Transverse colon (tissue), 4 donors: Measurements from ENCODE around the gene ENTHD1. TPM values are rescaled to one million over a fixed set of nuclear protein-coding genes. Genes with fewer than 3 reads are reported as not detected.

Source experiments
- DNase-seq: peaks from one replicate; pipeline ENCODE4 v3.0.0-alpha.2; 2019
- H3K27ac ChIP-seq, 4 donors: fragments of 200-600 bp; sonication (generic); 2 replicates each; pipeline ENCODE4 v1.5.1; 2016 to 2018; ENCODE audit warnings: inconsistent platforms in 4 of 4
- H3K27me3 ChIP-seq: fragments of 200-600 bp; sonication (generic); 2 replicates; pipeline ENCODE4 v1.5.1; 2017; ENCODE audit warnings: inconsistent platforms
- H3K36me3 ChIP-seq, 4 donors: fragments of 200-600 bp; sonication (generic); 2 replicates each; pipeline ENCODE4 v1.5.1; 2017 to 2019; ENCODE audit warnings: inconsistent platforms in 4 of 4
- H3K4me1 ChIP-seq, 4 donors: fragments of 200-600 bp; sonication (generic); 2 replicates each; pipeline ENCODE4 v1.5.1; 2017 to 2020; ENCODE audit warnings: inconsistent platforms in 4 of 4
- H3K4me3 ChIP-seq, 4 donors: fragments of 200-600 bp; sonication (generic); 1 replicate in 1 of 4; 2 replicates in 3 of 4; pipeline versions ENCODE4 v1.5.1 to v1.6.1; 2017 to 2019; ENCODE audit warnings: inconsistent platforms in 4 of 4
- H3K9me3 ChIP-seq, 2 donors: fragments of 200-600 bp; sonication (generic); 2 replicates each; pipeline ENCODE4 v1.5.1; 2017 to 2019; ENCODE audit warnings: inconsistent platforms in 2 of 2
- CTCF ChIP-seq, 5 experiments: fragments of 200-600 bp in 3 of 5; fragments of 450-650 bp in 2 of 5; sonication (generic) in 3 of 5; IDR thresholded peaks; 1 replicate in 2 of 5; 2 replicates in 3 of 5; pipeline ENCODE4 v1.5.1; 2016 to 2017; ENCODE audit warnings: antibody characterized with exemption in 5 of 5, inconsistent platforms in 3 of 5, mild to moderate bottlenecking in 2 of 5, moderate library complexity in 1 of 5
- EP300 ChIP-seq: sonication (generic); formaldehyde crosslinking; IDR thresholded peaks from one replicate; pipeline ENCODE4 v1.6.1; 2017; ENCODE audit warnings: antibody characterized with exemption, low read depth
- POLR2A ChIP-seq: fragments of 450-650 bp; IDR thresholded peaks from one replicate; pipeline ENCODE4 v1.6.1; 2016; ENCODE audit warnings: antibody characterized with exemption, mild to moderate bottlenecking, moderate library complexity
- POLR2AphosphoS5 ChIP-seq, 3 donors: sonication (generic); formaldehyde crosslinking; IDR thresholded peaks; one replicate each; pipeline ENCODE4 v1.6.1; 2016; ENCODE audit warnings: antibody characterized with exemption in 3 of 3
- WGBS, 2 donors: methylation state at CpG; one replicate each; pipeline ENCODE4 v1.1.5; 2018; ENCODE audit warnings: low coverage in 1 of 2; 5-methylcytosine and 5-hydroxymethylcytosine counted together
- in situ Hi-C, 4 donors: fragments of 200-750 bp; cut with MboI; loops; one replicate each; pipeline versions ENCODE4 v1.15.0 to v1.15.1; 2017; ENCODE audit warnings: low sequenced_read_pairs in 3 of 4, low pct_ligation_motif_present in 1 of 4, low pct_unique_long_range_greater_than_20kb in 1 of 4
- intact Hi-C: fragments of 100-400 bp; cut with DNase I; formaldehyde crosslinking; loops from one replicate; pipeline ENCODE4 v1.15.1; 2023; ENCODE audit warnings: low total_unique reads
- total RNA-seq, 4 donors: library from RNA; depleted of rRNA; stranded (reverse); fragments of >200 nt; gene quantifications; one replicate each; pipeline ENCODE4 v1.1.0, GENCODE V29; 2016

ENTHD1 gene
- total RNA-seq, 4 donors from 2014 or later, result not detected

- DNase-seq, result no peak
- no peaks in the 10 kb centered on the region for H3K36me3 ChIP-seq
- no peak for TF ChIP-seq EP300
- no peak for TF ChIP-seq POLR2AphosphoS5 (IDR thresholded peaks at IDR 0.05)
- TF ChIP-seq CTCF (IDR thresholded peaks at IDR 0.05), result no peak
- no peak for TF ChIP-seq POLR2A
- no peak overlapping the region for H3K4me3 ChIP-seq
- WGBS, 2 donors, result 70 to 79% methylated on average over 8 of the region's 8 CpGs
- peaks cover 0 to 7% (median 0%) of the 10 kb centered on the region in 4 donors for H3K4me1 ChIP-seq
- intact Hi-C loops, result no loop called here
- H3K9me3 ChIP-seq, result no peaks in the 10 kb centered on the region
- no peaks in the 10 kb centered on the region for H3K27me3 ChIP-seq
- H3K27ac ChIP-seq, result no peak overlapping the region
- in situ Hi-C loops, result no loop called here
Measured at GRCh38 chr22:39717099-39717498, 176.5 kb downstream of the ENTHD1 start.

GRCh38 chr22:39716534-39716933 lies 177.0 kb downstream of the ENTHD1 start:
- no peaks in the 10 kb centered on the region for H3K36me3 ChIP-seq
- H3K4me1 ChIP-seq, result peaks cover 0 to 7% (median 0%) of the 10 kb centered on the region in 4 donors
- H3K4me3 ChIP-seq, result no peak overlapping the region
- intact Hi-C loops, result no loop called here
- 83 to 89% methylated on average over 2 to 10 of the region's 10 CpGs for WGBS, 2 donors
- no peak for TF ChIP-seq POLR2A
- no peak for TF ChIP-seq POLR2AphosphoS5 (IDR thresholded peaks at IDR 0.05)
- no peak for TF ChIP-seq EP300
- TF ChIP-seq CTCF (IDR thresholded peaks at IDR 0.05), result no peak
- no peaks in the 10 kb centered on the region for H3K27me3 ChIP-seq
- in situ Hi-C loops, result no loop called here
- H3K9me3 ChIP-seq, result no peaks in the 10 kb centered on the region
- DNase-seq, result no peak
- H3K27ac ChIP-seq, result no peak overlapping the region

GRCh38 chr22:39715778-39716495 lies 177.6 kb downstream of the ENTHD1 start:
- TF ChIP-seq POLR2AphosphoS5 (IDR thresholded peaks at IDR 0.05), result no peak
- no peak for TF ChIP-seq EP300
- TF ChIP-seq CTCF (IDR thresholded peaks at IDR 0.05), result no peak
- TF ChIP-seq POLR2A, result no peak
- in situ Hi-C loops, result no loop called here
- Histone ChIP-seq H3K27me3 (no peaks in the 10 kb centered on the region), H3K27ac (no peak overlapping the region), H3K4me3 (no peak overlapping the region), H3K36me3 (no peaks in the 10 kb centered on the region), H3K4me1 (peaks cover 0 to 7% (median 0%) of the 10 kb centered on the region in 4 donors), H3K9me3 (no peaks in the 10 kb centered on the region)
- WGBS, 2 donors, result 78 to 100% methylated on average over 2 to 25 of the region's 25 CpGs
- DNase-seq, result no peak
- intact Hi-C loops, result no loop called here

- no peaks in the 10 kb centered on the region for H3K36me3 ChIP-seq
- no peak overlapping the region for H3K27ac ChIP-seq
- 83 to 87% methylated on average over 2 to 8 of the region's 8 CpGs for WGBS, 2 donors
- DNase-seq, result no peak
- intact Hi-C loops, result no loop called here
- H3K27me3 ChIP-seq, result peaks cover 11% of the 10 kb centered on the region
- H3K4me1 ChIP-seq, result peaks cover 0 to 7% (median 0%) of the 10 kb centered on the region in 4 donors
- in situ Hi-C loops, result no loop called here
- TF ChIP-seq EP300 (no peak), CTCF (IDR thresholded peaks at IDR 0.05) (no peak), POLR2A (no peak), POLR2AphosphoS5 (IDR thresholded peaks at IDR 0.05) (no peak)
- no peaks in the 10 kb centered on the region for H3K9me3 ChIP-seq
- H3K4me3 ChIP-seq, result no peak overlapping the region
Measured at GRCh38 chr22:39714321-39714720, 179.2 kb downstream of the ENTHD1 start.
